ENCODE measurements around the gene CRIP1.

Gene CRIP1

DNA sequence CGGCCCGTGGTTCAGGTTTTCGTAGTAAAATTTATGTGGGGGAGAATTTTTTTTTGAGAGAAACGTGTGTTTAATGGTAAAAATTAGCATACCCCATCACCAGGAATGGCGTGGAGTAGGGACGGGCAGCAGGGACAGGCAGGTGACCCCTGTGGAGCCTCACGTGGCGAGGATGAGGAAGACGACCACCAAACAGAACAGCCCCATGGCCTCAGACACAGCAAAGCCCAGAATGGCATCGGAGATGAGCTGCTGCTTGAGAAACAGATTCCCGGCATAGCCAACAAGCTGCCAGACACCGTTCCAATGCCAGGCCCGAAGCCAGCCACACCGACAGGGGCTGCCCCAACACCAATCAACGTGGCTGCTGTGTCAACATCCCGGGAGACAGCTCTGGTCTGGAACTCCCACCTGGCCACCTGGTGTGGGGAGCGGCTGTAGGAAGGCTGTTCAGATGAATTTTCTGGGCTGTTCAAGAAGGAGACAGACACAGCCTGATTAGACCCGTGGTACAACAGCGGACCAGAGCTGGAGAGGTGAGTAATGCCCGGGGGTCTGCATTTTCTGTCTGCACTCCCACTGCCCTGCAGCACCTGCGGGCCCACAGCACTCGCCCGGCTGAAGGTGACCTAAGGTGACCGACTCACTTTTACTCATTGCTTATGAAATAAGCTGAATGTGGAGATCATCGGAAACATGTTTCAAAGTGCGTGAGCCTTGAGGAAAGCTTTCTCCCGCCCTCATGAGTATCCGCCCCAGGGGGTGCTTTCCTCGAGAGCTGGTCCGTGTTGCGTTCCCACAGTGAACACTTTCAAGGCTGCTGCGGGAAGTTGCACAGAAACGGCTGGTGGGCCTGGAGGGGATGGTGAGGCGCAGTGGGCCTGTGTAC is 50.2 kb downstream of the CRIP1 start:
- H3K4me3 ChIP-seq (ENCODE audit: insufficient read depth, low read depth, low read length, poor library complexity, severe bottlenecking): no peak overlapping the region
- peaks cover 3% of the 10 kb centered on the region for H3K4me1 ChIP-seq (ENCODE audit: control insufficient read depth, insufficient read depth, low read length, poor library complexity, severe bottlenecking)
- H3K9me3 ChIP-seq (ENCODE audit: control insufficient read depth, low read length): no peaks in the 10 kb centered on the region
- no peaks in the 10 kb centered on the region for H3K36me3 ChIP-seq (ENCODE audit: control insufficient read depth, insufficient read depth, low read length)
- H3K27ac ChIP-seq (ENCODE audit: insufficient read depth, low read length, poor library complexity, severe bottlenecking): no peak overlapping the region
- H3K27me3 ChIP-seq (replicated peaks; ENCODE audit: control insufficient read depth, insufficient read depth, low read length, poor library complexity, severe bottlenecking): no peaks in the 10 kb centered on the region
- no peak for DNase-seq

DNA sequence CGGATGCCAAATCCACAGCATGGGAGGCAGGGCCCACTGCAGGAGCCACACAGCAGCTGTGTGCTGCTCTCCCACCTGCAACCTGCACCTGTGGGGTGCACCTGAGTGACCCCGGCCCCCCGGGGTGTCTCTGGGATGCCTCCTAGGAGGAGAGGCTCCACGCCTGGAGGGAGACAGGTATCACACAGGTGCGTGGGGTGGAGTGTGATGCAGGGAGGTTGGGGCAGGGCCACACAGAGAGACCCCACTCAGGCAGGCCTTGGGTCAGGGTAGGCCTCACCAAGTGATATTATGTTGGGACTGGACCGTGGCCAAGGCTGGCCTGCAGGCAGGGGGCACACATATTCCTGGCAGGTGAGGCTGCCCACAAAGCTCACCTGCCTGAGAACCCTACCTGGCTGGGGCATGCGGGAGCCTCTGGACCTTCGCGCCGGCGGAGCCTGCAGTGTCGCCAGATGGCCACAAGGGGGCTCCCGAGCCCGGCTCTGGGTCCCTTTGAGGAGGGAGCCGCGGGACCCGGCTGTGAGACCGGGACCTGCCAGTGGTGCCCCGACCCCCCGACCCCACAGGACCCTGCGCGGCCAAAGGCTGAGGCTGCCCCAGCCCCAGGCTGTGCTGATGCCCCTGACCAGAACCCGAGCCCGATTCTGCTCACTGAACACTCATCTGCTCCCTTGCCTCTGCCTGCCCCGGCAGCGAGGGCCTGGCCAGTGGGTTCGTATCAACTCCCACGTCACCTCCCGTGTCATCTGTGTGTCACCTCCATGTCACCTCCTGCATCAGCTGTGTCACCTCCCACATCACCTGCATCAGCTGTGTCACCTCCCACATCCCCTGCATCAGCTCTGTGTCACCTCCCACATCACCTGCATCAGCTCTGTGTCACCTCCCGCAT is 51.1 kb downstream of the CRIP1 start:
- DNase-seq: peak; percentile 46 to 56 (median 48)
- no peak overlapping the region for H3K4me3 ChIP-seq (ENCODE audit: insufficient read depth, low read depth, low read length, poor library complexity, severe bottlenecking)

More for the DNA sequence above, 51.1 kb downstream of the CRIP1 start:
- Histone ChIP-seq H3K36me3 (ENCODE audit: control insufficient read depth, insufficient read depth, low read length) (no peaks in the 10 kb centered on the region), H3K27me3 (replicated peaks; ENCODE audit: control insufficient read depth, insufficient read depth, low read length, poor library complexity, severe bottlenecking) (no peaks in the 10 kb centered on the region), H3K9me3 (ENCODE audit: control insufficient read depth, low read length) (no peaks in the 10 kb centered on the region), H3K4me1 (ENCODE audit: control insufficient read depth, insufficient read depth, low read length, poor library complexity, severe bottlenecking) (peaks cover 3% of the 10 kb centered on the region), H3K27ac (ENCODE audit: insufficient read depth, low read length, poor library complexity, severe bottlenecking) (no peak overlapping the region)

All from effector memory CD4-positive, alpha-beta T cell (primary cell).